Stimulated activated naive CD8-positive, alpha-beta T cell treated with anti-CD3 and anti-CD28 coated beads, Interleukin-15, Interleukin-2, amounts not matched to agents 100 U/mL and 50 U/mL, for 24 hours (primary cell): ENCODE data around the gene RYK.
A peak's percentile ranks its signal among the peaks of the same experiment; 100 is the strongest.
"Not testable (repeated sequence)": the region's sequence is repeated elsewhere in the genome, so short reads cannot be mapped to it uniquely, and the experiment has no call there.

Source experiments
- ATAC-seq: fragments of 150-1000 bp; cut with Tn5 transposase; one replicate; pipeline ENCODE4 v1.10.0; 2021
- DNase-seq: peaks from one replicate; pipeline ENCODE4 v3.0.0; 2021

RYK gene

DNA sequence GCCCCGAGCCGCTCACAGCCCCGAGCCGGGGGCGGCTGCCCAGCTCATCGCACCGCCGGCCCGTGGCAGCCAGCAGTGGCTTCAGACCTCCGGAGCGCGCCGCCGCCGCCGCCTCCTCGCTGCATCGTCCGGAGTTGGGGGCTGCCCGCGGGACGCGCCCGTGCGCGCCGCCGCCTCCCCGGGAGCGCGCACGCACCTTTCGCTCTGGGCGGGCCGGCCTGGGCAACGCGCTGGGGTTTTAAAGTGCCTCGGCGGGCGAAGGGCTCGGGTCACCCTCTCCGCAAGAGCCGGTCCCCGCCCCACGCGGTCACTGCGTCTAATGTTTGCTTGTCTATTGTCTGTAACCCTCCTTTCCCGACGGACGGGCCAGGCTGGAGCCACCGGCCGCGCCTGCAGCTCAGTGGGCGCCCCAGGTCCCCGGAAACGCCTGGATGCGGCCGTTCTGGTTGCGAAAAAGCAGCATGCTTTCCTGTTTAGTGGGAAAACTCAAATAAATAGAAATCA is at the start of gene RYK:
TSS of gene RYK (minus strand) at position 143 of the 504 bp plus-strand sequence. CDS start 205 bp downstream, outside the sequence.
- DNase-seq, result peak; percentile 81
- peak; percentile 84 for ATAC-seq

DNA sequence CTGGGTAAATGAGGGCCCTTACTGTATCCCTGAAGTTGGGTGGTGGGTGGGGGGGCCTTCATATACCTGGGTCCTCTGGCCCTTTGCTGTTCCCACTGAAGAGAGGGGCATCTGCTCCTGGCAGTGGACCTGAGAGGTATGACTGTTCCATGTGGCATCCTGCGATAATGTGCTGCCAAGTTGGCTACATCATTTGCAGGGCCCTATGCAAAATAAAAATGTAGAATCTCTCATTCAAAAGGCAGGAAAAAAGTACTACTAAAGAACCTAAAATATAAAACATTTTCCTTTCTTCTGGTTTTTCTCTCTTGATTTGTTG is 49.2 kb upstream of the RYK start:
- ATAC-seq (no peak), DNase-seq (no peak)

DNA sequence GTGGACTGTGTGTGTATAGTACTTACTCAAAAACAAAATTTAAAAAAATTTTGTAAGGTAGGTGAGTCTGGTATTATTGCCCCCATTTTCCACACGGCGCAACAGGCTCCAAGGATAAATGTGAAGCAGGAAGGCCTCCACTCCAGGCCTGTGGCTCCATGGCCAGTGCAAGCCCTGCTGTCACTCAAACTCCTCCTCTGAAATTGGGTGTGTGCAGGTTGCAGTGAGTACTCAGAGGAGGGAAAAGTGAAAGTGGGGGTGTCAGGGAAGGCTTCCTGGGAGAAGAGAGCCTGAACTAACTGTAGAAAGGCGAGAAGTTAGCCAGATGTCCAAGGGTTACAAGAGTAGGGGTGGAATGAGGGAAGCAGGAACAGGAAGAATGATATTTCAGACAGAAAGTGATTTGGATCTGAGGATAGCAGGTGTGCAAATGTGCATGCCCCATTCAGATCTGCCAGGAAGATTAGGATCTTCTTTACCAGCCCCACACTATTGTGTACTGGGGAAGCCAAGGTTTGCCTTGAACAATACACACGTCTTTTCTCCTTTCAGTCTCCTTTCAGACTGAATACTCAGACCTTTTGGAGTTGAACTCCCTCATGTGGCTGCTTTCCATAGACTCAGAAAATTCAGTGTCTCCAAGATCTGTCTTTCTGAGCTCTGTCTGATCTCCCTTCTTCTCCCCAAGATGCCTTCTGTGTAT is 48.7 kb upstream of the RYK start:
- no peak for ATAC-seq
- no peak for DNase-seq

DNA sequence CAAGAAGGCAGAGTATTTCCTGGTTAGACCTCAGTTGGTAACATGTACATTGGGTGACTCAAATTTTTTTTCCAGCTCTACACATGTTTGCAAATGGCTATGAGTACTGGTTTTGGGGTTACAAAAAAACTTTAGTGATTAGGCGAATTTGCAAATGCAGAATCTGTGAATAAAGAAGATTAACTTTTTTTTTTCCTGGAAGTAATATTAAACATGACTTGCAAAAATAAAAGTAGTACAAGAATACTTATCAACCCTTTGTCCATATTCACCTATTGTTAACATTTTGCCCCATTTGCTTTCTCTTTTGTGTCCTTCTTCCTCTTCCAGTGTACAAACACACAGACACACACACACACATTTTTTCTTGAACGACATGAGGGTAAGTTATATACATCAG is 47.6 kb upstream of the RYK start:
- ATAC-seq, result no peak
- DNase-seq, result no peak

DNA sequence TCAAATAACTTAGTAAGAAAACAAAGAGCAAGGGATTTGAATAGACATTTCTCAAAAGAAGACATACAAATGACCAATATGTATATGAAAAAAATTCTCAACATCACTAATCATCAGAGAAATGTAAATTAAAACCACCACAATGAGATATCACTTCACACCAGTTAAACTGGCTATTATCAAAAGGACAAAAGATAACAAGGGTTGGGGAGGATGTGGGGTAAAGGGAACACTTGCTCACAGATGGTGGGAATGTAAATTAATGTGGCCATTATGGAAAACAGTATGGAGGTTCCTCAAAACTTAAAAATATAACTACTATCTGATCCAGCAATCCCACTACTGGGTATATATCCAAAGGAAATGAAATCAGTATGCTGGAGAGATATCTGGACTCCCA is 46.0 kb upstream of the RYK start:
- no peak for ATAC-seq

DNA sequence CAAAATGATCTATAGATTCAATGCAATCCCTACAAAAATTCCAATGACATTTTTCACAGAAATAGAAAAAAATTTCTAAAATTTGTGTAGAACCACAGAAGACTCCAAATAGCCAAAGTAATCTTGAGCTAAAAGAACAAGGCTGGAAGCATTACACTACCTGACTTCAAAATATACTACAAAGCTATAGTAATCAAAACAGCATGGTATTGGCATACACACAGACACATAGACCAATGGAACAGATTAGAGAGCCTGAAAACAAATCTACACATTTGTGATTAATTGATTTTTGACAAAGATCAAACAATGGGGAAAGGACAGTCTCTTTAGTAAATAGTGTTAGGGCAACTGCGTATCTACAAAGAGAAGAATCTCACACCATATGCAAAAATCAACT is 45.3 kb upstream of the RYK start:
- ATAC-seq (no peak), DNase-seq (no peak)

More for the DNA sequence above, 46.0 kb upstream of the RYK start:
- DNase-seq, result no peak

DNA sequence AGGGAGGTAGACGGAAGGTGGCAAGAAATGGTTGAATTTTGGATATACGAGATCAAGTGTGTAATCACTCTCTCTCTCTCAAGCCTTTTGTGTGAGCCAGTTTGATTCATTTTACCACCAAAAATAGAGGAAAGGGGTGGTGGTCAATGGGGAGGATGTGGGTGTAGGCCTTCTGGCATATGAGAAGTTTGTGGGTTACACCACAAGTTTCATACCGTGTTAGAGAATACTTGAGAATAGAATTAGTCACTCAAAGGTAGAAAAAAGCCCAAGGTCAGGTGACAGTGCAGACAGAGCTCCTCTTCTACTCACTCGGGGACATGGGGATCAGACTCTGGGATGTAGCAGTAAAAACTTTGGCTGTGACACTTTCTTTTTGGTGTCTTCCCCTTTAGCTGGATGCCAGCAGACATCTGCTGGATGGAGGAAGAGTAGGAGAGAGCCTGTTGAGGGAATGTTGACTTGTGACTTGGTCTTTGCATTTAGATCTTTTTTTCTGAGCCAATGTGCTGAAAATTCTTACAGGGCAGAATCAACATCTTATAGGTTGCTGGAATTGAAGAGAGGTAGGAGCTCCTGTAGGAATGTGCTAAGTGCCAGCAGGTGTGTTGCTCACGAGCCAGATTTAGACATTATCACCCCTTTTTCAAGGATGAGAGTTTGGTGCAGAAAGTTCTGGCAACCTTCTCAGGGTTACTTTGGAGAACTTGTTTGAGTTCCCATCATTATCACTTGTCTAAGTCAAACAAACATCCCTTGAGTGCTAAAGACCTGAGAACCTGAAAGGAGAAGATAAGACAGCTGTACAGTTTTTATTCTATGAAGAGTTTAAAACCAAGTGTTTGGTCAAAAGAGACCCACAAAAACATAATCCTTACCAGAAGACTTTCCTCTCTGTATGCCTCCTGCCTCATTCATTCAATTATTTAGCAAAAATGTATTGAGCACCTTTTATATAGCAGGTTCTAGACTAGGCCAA is 43.9 kb upstream of the RYK start:
- DNase-seq, result peak; percentile 54

DNA sequence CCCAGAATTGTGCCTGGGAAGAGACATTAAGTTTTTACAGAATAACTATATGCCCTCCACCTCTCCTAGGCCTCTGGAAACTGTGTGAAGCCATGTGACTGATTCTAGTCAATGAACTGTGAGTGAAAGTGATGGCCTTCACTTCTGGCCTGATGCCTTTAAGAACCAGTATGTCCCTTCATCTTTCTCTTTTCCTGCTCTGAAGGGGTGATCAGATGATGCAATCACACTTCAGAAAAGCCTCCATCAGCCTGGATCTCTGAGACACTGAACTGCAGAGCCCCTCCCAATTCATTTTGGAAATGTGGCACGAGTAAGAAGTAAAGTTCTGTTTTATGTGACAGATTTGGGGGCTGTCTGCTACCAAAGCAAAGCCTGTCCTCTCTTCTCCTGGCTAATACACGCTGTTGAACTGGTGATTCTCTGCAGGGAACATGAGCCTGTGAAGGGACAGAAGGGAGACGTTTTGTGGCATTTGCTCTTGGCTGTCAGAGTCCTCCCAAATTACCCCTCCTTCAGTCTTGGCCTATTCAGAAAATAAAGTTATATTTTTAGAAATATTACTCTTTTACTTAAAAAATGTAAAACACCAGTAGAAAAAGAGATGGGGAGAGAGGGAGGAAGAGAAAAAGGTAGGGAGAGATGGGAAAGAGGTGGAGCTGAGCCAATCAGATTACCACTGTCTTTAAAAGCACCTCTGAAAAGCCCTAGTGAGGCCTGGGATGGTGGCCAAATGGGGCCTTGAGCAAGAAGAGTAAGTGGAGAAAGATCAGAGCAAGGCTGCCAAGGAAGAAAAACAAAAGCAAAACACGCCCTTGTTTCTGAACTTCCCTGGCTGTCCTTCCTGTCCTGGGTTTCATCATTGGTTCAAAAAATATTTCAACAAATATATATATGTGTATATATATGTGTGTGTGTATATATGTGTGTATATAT is 40.9 kb upstream of the RYK start:
- ATAC-seq (no peak), DNase-seq (no peak)

More for the DNA sequence above, 43.9 kb upstream of the RYK start:
- peak; percentile 100 for ATAC-seq

DNA sequence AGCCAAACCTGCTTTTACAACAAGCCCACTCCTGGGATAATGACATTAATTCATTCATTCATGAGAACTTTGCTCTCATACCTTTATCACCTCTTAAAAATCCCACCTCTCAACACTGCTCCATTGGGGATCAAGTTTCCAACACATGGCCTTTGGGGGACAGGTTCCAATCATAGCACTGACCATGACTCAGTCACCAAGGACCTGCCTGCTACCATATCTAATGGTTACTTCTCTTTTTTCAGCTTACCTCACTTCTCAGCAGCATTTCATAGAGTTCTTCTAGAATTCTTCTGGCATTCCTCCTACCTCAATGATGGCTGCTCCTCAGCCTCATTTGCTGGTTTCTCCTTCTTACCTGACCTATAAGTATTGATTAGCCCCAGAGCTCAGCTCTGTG is 36.9 kb upstream of the RYK start:
- no peak for DNase-seq
- ATAC-seq, result no peak

DNA sequence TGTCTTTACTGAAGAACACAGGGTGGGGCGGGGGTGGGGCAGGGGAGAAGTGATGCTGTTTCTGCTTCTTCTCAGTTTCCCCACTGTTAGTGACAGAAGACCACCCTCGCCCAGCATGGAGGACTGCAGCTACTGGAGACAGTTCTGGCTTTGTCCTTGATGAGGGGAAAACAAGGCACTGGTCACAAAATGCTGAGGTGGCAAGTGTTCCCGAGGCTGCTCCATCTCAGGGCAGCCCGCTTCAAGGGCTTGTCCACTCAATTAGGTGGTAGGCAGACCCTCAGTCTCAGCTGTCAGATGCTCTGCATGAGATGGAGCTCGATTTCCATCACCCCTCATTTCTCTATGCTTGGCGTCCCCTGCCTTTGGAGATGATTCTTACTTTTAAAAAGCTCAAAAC is 33.8 kb upstream of the RYK start:
- DNase-seq (no peak), ATAC-seq (no peak)

DNA sequence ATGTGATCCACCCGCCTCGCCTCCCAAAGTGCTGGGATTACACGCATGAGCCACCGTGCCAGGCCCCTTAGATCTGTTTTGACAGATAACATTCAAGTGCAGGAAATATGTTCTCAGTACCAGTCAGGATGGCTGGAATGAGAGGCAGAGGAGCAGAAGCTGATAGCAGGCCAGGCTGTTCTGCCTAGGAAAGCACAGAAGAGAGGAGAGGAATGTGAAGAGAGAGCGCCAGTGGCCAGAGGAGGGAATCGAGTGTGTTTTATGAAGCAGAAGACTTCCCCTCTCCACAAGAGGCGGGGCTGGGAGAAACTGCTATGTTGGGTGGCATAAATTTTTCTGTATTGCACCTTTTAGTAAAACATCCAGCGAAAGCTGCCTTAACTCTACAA is 32.0 kb upstream of the RYK start:
- no peak for DNase-seq
- no peak for ATAC-seq

DNA sequence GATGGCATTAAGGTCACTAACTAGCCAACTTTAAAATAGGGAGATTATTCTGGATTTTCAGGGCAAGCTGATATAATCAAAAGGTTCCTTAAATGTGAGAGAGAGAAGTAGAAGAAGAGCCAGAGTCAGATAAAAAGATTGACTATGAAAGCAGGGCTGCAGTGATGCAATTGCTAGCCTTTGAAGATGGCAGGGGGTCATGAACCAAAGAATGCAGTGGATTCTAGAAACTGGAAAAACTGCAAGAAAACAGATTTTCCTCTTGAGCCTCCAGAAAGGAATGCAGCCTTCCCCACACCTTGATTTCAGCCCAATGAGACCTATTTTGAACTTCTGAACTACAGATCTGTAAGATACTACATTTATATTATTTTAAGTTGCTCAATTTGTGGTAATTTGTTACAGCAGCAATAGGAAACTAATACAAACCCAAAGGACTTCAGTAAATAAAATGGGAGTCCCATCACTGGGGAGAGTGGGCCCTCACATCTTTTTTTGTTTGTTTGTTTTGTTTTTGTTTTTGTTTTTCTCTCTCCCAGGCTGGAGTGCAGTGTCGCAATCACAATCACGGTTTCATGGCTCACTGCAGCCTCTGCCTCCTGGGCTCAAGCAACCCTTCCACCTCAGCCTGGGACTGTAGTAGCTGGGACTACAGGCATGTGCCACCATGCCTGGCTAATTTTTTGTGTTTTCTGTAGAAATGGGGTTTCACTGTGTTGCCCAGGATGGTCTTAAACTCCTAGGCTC is 31.4 kb upstream of the RYK start:
- DNase-seq (no peak), ATAC-seq (no peak)

DNA sequence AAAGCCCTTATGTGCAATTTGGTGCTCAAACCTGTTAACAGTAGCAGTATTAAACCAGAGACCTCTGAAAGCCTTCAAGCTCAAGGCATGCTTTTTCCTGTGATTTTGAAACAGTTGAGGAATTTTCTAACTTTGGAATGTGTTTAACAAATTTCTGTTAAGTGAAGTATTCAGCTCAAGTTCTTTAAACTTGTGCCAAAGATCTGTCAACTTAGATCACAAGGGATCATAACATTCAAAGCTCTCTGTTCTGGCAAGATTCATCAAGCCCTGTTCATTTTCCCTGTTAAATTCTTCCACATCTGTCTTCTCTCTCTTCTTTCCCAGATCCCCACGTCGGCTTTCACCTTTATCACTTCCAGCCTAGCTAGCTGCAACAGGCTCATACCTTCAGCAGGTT is 28.8 kb upstream of the RYK start:
- no peak for ATAC-seq
- DNase-seq, result no peak

DNA sequence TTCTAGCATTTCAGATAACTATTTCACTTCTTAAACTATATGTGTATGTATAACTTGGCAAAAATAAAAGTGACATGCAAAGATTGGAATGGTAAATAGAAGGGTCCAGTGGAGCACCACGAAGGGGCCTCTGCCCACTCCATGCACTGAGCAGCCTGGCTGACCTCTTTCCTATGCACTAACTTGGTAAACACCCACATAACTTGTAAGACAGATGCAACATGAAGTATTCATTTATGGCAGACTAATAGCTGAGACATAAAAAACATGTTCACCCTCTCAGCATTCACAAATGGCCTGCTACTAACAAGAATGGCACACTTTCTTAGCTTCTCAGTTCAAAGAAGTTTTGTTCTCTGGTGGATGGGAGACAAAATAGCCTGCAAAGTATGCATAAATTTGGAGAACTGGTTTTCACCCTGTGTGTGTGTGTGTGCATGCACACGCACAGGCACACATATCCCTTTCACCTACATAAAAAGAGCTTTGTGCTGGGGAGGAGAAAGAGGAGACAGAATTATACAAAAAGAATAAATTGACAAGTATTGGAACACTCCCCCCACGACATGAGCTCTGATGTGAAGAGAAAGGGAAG is 26.5 kb upstream of the RYK start:
- ATAC-seq (no peak), DNase-seq (no peak)

DNA sequence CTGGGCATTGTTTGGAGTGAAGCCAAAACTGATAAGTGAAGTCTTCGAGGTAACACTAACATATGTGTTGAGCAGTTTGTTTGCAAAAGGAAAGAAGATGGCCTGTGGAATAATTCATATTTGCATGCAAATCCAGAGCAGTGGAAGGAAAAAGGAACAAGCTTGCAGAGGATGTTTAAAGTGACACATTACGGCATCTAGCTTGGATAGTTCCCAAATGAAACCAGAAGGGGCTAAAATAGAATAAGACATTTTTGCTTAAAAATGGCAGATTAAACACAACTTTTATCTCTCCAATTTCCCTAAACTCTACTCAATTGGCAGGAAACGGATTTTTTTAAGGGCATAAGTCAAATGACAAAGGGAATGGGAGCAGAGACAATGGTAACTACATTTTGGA is 25.4 kb upstream of the RYK start:
- DNase-seq (no peak), ATAC-seq (no peak)

DNA sequence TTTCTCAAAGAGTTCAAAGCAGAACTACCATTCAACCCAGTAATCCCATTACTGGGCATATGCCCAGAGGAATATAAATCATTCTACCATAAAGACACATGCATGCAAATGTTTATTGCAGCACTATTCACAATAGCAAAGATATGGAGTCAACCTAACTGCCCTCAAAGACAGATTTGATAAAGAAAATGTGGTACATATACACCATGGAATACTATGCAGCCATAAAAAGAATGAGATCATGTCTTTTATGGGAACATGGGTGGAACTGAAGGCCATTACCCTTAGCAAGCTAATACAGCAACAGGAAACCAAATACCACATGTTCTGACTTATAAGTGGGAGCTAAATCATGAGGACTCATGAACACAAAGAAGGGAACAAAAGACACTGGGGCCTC is 24.5 kb upstream of the RYK start:
- DNase-seq, ATAC-seq: not testable (repeated sequence)

DNA sequence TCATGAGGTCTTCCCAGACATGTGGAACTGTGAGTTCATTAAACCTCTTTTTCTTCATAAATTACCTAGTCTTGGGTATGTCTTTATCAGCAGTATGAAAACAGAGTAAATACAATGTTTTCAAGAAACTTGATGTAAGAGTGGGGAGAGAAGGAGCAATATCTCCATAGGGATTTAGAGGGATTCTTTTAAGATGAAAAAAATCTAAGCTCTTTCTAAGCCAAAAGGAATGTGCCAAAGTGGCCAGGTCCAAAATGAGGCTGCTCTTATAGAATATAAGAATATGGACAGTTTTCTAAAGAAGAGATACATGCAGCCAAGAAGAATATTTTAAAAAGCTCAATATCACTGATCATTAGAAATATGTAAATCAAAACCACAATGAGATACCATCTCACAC is 23.9 kb upstream of the RYK start:
- DNase-seq (no peak), ATAC-seq (no peak)

DNA sequence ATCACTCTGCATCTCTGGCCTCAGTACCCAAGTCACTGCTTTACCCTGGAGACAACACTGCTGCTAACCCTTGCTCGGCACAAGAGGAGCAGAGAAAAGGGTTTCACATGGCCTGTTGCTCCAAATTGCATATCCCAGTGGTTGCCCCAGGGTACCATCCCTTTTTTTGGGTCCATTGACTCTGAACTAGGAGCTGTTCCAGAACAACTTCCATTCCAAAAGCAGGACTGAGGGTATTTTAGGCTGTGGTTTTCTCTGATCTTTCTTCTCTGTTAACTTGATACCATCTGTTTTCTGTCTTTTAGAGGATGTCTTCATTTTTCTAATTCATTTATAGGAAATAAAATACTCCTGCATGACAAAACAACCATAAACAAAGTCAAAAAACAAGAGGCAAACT is 17.3 kb upstream of the RYK start:
- ATAC-seq, result no peak

DNA sequence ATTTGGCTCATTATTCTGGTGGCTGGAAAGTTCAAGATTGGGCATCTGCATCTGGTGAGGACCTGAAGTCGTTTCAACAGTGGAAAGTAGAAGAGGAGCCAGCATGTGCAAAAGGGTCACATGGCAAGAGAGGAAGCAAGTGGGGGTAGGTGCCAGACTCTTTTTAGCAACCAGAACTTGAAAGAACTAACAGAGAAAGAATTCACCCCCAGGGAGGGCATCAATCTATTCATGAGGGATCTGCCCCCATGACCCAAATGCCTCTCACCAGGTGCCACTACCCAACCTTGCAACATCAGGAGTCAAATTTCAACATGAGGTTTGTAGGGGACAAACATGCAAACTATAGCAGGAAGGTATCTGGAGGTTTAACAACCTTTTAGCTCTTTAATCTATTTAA is 10.3 kb upstream of the RYK start:
- ATAC-seq (no peak), DNase-seq (no peak)

More for the DNA sequence above, 17.3 kb upstream of the RYK start:
- no peak for DNase-seq

DNA sequence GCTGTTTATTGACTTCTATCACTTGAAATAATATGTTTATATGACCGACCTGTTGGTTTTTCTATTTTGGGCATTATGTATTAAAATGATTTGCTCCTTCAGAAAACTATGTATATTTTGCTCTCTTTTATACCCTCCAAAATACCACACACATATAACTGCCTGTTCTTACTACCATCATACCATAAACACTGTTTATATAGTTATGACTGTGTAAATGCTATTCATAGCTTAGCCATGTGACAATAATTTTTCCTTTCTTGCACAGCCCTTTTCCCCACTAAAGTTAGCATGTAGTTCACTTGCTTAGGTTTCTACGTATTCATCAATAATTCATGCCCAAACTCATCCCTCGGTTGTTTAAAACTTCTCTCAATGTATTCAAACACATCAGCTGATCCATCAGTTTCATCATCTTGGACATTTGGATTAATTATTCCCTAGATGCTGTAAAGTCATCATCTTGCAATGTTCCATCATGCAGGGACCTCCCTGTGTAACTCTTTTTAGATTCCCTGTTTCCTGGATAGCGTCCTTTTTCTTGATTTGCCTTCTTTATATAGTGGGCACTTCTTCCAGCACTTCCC is 8.2 kb upstream of the RYK start:
- no peak for ATAC-seq

DNA sequence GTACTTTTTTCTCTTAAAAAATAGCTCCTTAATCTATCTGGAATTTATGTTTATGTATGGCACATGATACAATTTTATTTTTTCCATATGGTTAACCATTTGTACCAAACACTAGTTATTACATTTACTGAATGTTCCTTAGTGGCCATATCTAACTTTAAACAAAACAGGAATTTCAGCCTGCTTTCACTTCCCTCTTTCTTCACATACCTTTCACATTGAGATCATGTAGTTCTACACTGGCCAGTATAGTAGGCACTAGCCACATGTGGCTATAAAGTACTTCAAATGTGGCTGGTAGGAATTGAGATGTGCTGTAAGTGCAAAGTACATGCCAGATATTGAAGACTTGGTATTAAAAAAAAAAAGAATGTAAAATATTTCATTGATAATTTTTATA is 4.7 kb upstream of the RYK start:
- ATAC-seq (no peak), DNase-seq (no peak)

More for the DNA sequence above, 8.2 kb upstream of the RYK start:
- DNase-seq, result no peak
